Neuron (in vitro differentiated cells): ENCODE results near the gene SHISA2.
"Not testable (repeated sequence)": the region's sequence is repeated elsewhere in the genome, so short reads cannot be mapped to it uniquely, and the experiment has no call there.

ENCODE experiments used
- H2AFZ ChIP-seq: one replicate; pipeline ENCODE4 v1.6.1; 2013; ENCODE audit warnings: low read depth, mild to moderate bottlenecking, inconsistent platforms, low read length, moderate library complexity
- H3K27me3 ChIP-seq: one replicate; pipeline ENCODE4 v1.6.1; 2013; ENCODE audit warnings: low read length; ENCODE audit not compliant: insufficient read depth
- H3K36me3 ChIP-seq: one replicate; pipeline ENCODE4 v1.6.1; 2013; ENCODE audit warnings: low read length; ENCODE audit not compliant: insufficient read depth
- H3K4me1 ChIP-seq: one replicate; pipeline ENCODE4 v1.6.1; 2013; ENCODE audit warnings: low read length; ENCODE audit not compliant: insufficient read depth
- H3K4me3 ChIP-seq: 2 replicates; pipeline ENCODE4 v1.5.1; 2013; ENCODE audit warnings: mild to moderate bottlenecking, low read length, moderate library complexity
- H3K9me3 ChIP-seq: one replicate; pipeline ENCODE4 v1.6.1; 2013; ENCODE audit warnings: low read length

The SHISA2 gene

DNA sequence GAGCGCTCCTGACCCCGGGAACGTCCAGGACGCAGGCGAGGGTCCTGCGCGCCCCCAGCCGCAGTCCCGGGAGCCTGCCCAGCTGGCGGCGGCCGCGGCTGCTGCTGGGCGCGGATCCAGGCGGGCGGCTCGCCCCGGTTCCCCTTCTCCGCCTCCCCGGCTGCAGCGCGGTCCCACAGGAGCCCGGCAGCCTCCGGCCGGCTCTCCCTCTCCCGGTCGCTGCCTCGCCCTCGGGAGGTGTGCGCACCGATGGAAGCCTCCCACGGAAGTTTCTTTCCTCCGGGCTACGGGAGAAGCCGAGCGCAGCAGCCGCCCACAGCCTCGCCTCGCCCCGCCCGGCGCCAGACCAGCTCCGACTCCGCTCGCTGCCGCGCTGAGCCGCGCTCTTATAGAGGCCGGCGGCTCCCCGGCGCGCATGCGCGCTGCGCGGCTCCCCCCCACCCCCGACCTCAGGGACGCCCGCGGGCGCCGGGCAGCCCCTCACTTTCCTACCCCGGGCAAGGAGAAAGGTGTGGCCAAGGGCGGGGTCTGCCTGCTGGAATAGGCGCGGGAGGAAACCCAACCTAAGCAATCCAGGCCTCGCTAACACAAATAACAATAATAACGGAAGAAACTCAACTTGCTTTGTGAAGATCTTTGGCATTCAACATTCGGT lies at the start of gene SHISA2:
TSS of gene SHISA2 (minus strand) at position 360 of the 655 bp plus-strand sequence. CDS start 1,041 bp downstream, outside the sequence.
- H3K4me3 ChIP-seq: peak within 1 kb of the TSS; percentile 30

DNA sequence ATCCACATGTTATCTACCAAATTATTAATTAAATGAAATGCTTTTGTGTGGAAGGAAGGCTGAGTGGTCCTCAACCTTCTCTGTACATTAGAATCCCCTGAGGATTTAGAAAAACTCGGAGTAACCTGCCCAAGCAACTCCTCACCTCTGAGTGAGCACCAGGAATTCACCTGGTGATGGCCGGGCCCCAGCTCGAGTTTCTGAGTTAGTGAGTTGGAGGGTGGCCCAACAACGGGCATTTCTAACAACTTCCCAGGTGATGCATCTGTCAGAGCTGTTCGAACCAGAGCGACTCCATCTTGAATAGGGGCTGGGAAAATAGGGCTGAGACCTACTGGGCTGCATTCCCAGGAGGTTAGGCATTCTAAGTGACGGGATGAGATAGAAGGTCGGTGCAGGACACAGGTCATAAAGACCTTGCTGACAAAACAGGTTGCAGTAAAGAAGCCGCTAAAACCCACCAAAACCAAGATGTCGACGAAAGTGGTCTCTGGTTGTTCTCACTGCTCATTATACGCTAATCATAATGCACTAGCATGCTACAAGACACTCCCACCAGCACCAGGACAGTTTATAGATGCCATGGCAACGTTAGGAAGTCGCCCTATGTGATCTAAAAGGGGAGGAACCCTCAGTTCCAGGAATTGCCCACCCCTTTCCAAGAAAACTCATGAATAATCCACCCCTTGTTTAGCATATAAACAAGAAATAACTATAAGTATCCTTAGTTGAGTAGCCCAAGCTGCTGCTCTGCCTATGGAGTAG lies 44.2 kb upstream of the SHISA2 start:
- Histone ChIP-seq H3K36me3 (no peaks in the 10 kb centered on the region), H3K4me3 (no peak overlapping the region), H3K4me1 (peaks cover 15% of the 10 kb centered on the region), H2AFZ (peak overlapping the region; percentile 53), H3K9me3 (peaks cover 2% of the 10 kb centered on the region), H3K27me3 (no peaks in the 10 kb centered on the region)

More for the DNA sequence above, at the start of gene SHISA2:
- Histone ChIP-seq H3K9me3 (no peaks in the 10 kb centered on the region), H3K27me3 (peaks cover 67% of the 10 kb centered on the region), H3K4me1 (peaks cover 7% of the 10 kb centered on the region), H2AFZ (peak within 1 kb of the TSS; percentile 61), H3K36me3 (no peaks in the 10 kb centered on the region)

DNA sequence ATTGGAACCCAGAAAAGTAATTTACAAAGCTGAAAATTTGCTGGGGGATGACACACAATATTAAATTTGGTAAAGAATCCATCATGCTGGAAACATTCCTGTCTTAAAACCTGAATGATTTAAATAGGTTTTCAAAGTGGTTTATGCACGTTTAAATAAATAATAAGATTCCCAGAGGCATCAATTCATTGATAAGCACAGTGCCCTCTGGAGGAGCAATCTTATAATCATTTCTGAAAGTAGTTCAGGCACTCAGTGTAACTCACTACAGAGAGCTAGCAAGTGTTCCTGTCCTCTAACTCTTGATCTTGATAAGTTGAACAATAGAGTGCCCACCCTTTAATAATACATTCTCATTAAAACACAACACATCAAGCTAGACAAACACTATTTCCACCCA lies 43.5 kb upstream of the SHISA2 start:
- no peaks in the 10 kb centered on the region for H3K36me3 ChIP-seq
- H3K9me3 ChIP-seq: no peaks in the 10 kb centered on the region
- no peak overlapping the region for H3K4me3 ChIP-seq
- no peak overlapping the region for H2AFZ ChIP-seq
- H3K4me1 ChIP-seq: peaks cover 15% of the 10 kb centered on the region
- H3K27me3 ChIP-seq: no peaks in the 10 kb centered on the region

- H3K4me3 ChIP-seq, H3K36me3 ChIP-seq: not testable (repeated sequence)
These were observed 25.0 kb upstream of the SHISA2 start for GRCh38 chr13:26076821-26077220.

DNA sequence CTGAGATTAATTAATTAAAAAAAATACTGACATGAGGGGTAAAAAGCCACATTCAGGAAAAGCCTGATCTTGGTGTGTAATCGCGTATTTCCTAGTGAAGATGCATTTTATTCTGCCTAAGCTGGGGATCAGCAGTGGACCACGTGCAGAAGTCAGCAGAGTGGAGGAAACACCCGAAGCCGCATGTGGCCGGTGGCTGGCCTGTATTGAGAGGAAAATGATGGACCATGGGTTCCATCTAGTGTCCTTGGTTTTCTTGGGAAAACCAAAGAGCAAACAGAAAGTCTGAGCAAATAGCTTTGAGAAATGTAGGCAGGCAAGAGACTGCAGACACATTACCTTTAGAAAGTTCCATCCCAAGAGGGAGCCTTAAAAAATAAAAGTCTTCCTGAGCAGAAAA lies 23.7 kb upstream of the SHISA2 start:
- Histone ChIP-seq H3K9me3 (no peaks in the 10 kb centered on the region), H3K4me1 (peaks cover 2% of the 10 kb centered on the region), H3K36me3 (no peaks in the 10 kb centered on the region), H2AFZ (no peak overlapping the region), H3K27me3 (peaks cover 4% of the 10 kb centered on the region), H3K4me3 (no peak overlapping the region)

More at GRCh38 chr13:26076821-26077220, 25.0 kb upstream of the SHISA2 start:
- H2AFZ ChIP-seq, H3K4me1 ChIP-seq, H3K27me3 ChIP-seq, H3K9me3 ChIP-seq: not testable (repeated sequence)

DNA sequence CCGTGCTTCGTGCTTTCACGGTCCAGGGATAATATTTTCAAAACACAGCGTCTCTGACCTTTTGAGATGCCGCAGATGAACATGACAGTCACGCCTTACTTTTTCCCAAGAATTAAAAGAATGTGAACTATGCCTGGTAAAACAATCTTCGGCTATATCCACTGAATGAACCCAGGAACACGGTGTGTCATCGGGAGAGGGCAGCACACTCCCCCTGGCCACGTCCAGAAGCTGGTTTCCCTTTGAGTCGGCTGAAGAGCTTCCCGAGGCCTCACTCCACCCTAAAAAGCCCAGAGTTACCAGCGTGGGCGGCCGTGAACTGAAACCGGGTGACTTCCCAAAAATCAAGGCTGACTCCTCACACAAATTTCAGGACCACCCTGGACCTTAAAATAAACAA lies 22.9 kb upstream of the SHISA2 start:
- H3K9me3 ChIP-seq: no peaks in the 10 kb centered on the region
- H2AFZ ChIP-seq: no peak overlapping the region
- peaks cover 2% of the 10 kb centered on the region for H3K4me1 ChIP-seq
- H3K27me3 ChIP-seq: peaks cover 4% of the 10 kb centered on the region
- no peak overlapping the region for H3K4me3 ChIP-seq
- H3K36me3 ChIP-seq: no peaks in the 10 kb centered on the region

- H3K4me3 ChIP-seq, H3K9me3 ChIP-seq: not testable (repeated sequence)
These were observed 20.5 kb upstream of the SHISA2 start for GRCh38 chr13:26072335-26072734.

DNA sequence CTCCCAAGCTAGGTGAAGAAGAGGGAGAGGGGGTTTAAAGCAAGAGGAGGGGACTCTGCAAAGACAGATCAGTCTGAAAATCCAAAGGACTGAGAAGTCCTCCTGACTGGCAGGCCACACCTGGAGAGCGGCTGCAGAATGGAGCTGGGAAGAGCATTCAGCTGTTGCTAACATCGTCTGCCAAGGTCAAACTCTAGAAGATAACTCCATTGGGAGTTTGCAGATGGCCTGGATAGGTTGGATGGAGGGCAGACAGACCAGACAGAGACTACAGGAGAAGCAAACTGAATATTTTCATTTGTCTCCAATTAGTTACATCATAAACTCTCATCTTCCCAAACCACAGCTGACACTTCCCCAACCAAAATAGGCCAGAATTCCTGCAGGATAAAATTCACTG lies 19.9 kb upstream of the SHISA2 start:
- Histone ChIP-seq H2AFZ (no peak overlapping the region), H3K4me3 (no peak overlapping the region), H3K36me3 (no peaks in the 10 kb centered on the region), H3K4me1 (peaks cover 2% of the 10 kb centered on the region), H3K27me3 (peaks cover 4% of the 10 kb centered on the region), H3K9me3 (no peaks in the 10 kb centered on the region)

More at GRCh38 chr13:26072335-26072734, 20.5 kb upstream of the SHISA2 start:
- H3K27me3 ChIP-seq, H2AFZ ChIP-seq, H3K4me1 ChIP-seq, H3K36me3 ChIP-seq: not testable (repeated sequence)

- H3K4me1 ChIP-seq, H3K27me3 ChIP-seq, H3K4me3 ChIP-seq, H3K36me3 ChIP-seq, H2AFZ ChIP-seq, H3K9me3 ChIP-seq: not testable (repeated sequence)
These were observed 17.8 kb upstream of the SHISA2 start for GRCh38 chr13:26069642-26070041.

- H3K4me1 ChIP-seq, H3K9me3 ChIP-seq, H3K27me3 ChIP-seq, H3K36me3 ChIP-seq, H3K4me3 ChIP-seq, H2AFZ ChIP-seq: not testable (repeated sequence)
These were observed 16.6 kb upstream of the SHISA2 start for GRCh38 chr13:26068372-26068771.

- H3K36me3 ChIP-seq: no peaks in the 10 kb centered on the region
- H3K4me1 ChIP-seq: no peaks in the 10 kb centered on the region
- no peaks in the 10 kb centered on the region for H3K27me3 ChIP-seq
- H2AFZ ChIP-seq: no peak overlapping the region
- H3K9me3 ChIP-seq: no peaks in the 10 kb centered on the region
- no peak overlapping the region for H3K4me3 ChIP-seq
These were observed 15.8 kb upstream of the SHISA2 start for GRCh38 chr13:26067601-26068000.

GRCh38 chr13:26066492-26066891 lies 14.7 kb upstream of the SHISA2 start:
- not testable (repeated sequence) for H3K4me3 ChIP-seq, H3K4me1 ChIP-seq, H3K9me3 ChIP-seq, H2AFZ ChIP-seq, H3K27me3 ChIP-seq, H3K36me3 ChIP-seq

GRCh38 chr13:26062853-26063444 lies 11.1 kb upstream of the SHISA2 start:
- H3K4me3 ChIP-seq: no peak overlapping the region
- no peaks in the 10 kb centered on the region for H3K9me3 ChIP-seq
- no peak overlapping the region for H2AFZ ChIP-seq
- H3K27me3 ChIP-seq: no peaks in the 10 kb centered on the region
- H3K4me1 ChIP-seq: no peaks in the 10 kb centered on the region
- H3K36me3 ChIP-seq: no peaks in the 10 kb centered on the region
